RWPE1 (cell line): ENCODE results near the gene CDC7.

Experiments
- CTCF ChIA-PET: fragments of 350-600 bp; sonication (Branson Sonifier 250); formaldehyde crosslinking; extraction: SDS; loops from one replicate; lab custom pipeline; 2021; lab: Yijun Ruan, JAX
- POLR2A ChIA-PET: fragments of 400-600 bp; formaldehyde crosslinking; extraction: SDS; loops from one replicate; lab custom pipeline; 2020; ENCODE audit warnings: antibody characterized with exemption; ENCODE audit not compliant: low non-redundant PET; lab: Yijun Ruan, JAX
- DNase-seq: peaks from one replicate; pipeline ENCODE4 v3.0.0; 2012; ENCODE audit warnings: low spot score
- H3K27ac ChIP-seq: fragments of 450-650 bp; 2 replicates; pipeline ENCODE4 v1.5.1; 2017
- TF ChIP-seq, protein P1 (sequence below): fragments of 450-650 bp; conservative IDR thresholded peaks from 2 replicates; pipeline ENCODE4 v1.5.1; 2017; ENCODE audit warnings: low read depth, mild to moderate bottlenecking

The CDC7 gene

DNA sequence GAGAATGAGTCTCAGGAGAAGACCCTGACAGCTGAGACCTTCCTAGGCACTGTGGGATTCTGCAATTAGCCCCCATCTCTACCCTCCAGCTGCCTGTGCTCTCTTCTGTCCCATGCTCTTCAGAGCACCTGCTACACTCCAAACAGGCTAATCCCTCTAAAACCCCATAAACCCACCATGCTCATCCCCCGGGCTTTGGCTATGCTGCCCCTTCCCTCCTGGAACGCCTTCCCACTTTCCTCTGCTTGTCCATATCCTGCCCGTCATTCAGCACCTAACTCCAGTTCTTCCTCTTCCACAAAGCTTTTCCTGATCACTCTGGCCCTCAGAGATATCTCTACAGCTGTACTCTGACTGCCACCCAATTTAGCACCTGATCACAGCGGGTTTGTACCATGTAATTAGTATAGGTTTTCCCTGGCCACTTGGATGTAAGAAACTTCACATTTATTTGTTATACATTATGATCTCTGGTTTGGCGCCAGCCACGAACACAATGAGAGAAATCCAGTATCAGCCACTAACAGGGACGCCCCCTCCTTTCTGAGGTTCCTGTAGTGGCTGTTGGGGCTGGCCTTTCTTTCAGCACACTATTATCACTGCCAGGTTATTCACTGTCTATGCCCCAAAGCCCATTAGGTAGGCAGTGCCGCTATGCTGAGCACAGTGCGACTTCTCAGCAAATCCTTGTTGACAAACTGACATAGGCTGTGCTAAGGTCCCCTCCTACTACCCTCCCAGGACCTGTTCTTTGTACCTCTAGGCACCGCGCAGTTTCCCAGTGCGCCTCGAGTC lies 45.1 kb downstream of the CDC7 start:
- DNase-seq = no peak
- CTCF ChIA-PET = interaction anchor here (0.6 kb wide), 1 partner anchor 23 kb away, joined by 3 read pairs; no protein-coding TSS in a partner anchor
- TF ChIP-seq, protein P1, sequence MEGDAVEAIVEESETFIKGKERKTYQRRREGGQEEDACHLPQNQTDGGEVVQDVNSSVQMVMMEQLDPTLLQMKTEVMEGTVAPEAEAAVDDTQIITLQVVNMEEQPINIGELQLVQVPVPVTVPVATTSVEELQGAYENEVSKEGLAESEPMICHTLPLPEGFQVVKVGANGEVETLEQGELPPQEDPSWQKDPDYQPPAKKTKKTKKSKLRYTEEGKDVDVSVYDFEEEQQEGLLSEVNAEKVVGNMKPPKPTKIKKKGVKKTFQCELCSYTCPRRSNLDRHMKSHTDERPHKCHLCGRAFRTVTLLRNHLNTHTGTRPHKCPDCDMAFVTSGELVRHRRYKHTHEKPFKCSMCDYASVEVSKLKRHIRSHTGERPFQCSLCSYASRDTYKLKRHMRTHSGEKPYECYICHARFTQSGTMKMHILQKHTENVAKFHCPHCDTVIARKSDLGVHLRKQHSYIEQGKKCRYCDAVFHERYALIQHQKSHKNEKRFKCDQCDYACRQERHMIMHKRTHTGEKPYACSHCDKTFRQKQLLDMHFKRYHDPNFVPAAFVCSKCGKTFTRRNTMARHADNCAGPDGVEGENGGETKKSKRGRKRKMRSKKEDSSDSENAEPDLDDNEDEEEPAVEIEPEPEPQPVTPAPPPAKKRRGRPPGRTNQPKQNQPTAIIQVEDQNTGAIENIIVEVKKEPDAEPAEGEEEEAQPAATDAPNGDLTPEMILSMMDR = no peak
- H3K27ac ChIP-seq = no peak overlapping the region
- POLR2A ChIA-PET = no interaction called here

- CTCF ChIA-PET = no interaction called here
- POLR2A ChIA-PET = no interaction called here
- DNase-seq = no peak
- TF ChIP-seq, protein P1 = no peak
- H3K27ac ChIP-seq = no peak overlapping the region
Measured at GRCh38 chr1:91546301-91546581, 45.6 kb downstream of the CDC7 start.

- POLR2A ChIA-PET = no interaction called here
- CTCF ChIA-PET = no interaction called here
- DNase-seq = no peak
Measured at GRCh38 chr1:91546876-91547275, 46.2 kb downstream of the CDC7 start.

DNA sequence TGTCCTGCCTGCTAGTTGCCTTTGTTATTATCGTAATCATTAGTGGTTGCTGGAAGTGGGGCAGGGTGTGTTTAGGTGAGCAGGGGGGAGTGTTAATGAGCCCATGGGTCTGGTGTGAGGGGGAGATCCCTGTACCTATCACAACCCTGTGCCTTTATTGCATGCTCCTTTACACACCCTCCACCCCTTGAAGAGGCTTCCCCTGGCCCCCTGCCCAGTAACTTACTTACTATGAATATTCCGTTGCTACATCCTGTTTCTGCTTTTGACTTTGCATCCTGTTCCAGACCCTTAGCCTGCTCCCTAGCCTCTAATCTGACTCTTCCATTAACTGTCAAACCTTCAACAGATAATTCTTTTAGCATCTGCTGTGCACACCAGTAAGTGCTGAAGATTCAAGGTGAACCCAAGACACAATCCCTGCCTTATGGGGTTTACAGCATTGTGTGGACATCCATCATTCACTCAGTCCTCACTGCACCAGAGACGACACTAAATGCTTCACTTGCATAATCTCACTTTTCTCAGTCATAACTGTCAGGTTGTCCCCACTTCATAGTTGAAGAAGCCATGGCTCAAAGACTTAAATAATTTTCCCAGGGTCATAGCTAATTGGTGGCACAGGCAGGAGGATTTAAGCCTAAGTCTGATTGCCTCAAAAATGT lies 47.9 kb downstream of the CDC7 start:
- TF ChIP-seq, protein P1 = no peak
- DNase-seq = no peak
- H3K27ac ChIP-seq = no peak overlapping the region
- POLR2A ChIA-PET = no interaction called here
- CTCF ChIA-PET = no interaction called here

More at GRCh38 chr1:91546876-91547275, 46.2 kb downstream of the CDC7 start:
- no peak overlapping the region for H3K27ac ChIP-seq
- TF ChIP-seq, protein P1 = no peak

DNA sequence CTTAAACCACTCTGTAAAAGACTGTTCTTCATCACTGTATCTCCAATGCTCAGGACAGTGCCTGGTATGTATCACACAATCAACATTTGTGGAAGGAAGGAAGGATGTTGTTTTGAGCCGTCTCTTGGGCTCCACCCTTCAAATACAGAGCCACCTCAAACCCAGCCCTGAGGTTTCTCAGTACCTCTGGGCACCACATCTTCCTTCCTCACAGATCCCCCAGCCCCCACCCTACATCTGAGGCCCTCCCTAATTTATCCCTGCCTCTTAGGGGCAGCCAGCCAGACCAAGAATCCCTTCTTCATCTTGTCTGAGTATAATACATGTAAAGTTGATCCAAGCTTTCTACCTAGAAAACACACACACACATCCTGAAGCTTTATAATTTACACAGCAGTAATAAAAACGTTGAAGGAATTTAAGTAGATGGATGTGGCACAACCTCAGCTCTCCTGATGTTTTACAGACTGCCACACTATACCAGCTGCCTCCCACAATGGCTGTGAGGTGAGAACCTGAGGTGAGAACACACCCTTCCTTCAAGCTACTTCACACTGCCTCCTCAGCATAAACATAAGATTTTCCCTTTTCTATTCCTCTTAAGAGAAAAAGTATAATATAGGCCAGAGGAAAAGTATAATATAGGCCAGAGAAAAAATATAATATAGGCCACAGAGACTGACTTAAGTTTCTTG lies 48.5 kb downstream of the CDC7 start:
- POLR2A ChIA-PET = no interaction called here
- CTCF ChIA-PET = no interaction called here
- DNase-seq = no peak

GRCh38 chr1:91550961-91551360 lies 50.3 kb downstream of the CDC7 start:
- ChIA-PET CTCF (no interaction called here), POLR2A (no interaction called here)
- no peak for DNase-seq
- TF ChIP-seq, protein P1 = no peak
- no peak overlapping the region for H3K27ac ChIP-seq

More for the DNA sequence above, 48.5 kb downstream of the CDC7 start:
- no peak overlapping the region for H3K27ac ChIP-seq
- TF ChIP-seq, protein P1 = no peak
